HCT116 (cell line): ENCODE data around the gene TAF1B. TPM values are rescaled to one million over a fixed set of nuclear protein-coding genes. Genes with fewer than 3 reads are reported as not detected.

Source experiments
- ATAC-seq: fragments of 200-7000 bp; cut with Tn5 transposase; 2 replicates; pipeline ENCODE4 v1.9.1; 2020; ENCODE audit warnings: mild to moderate bottlenecking, moderate library complexity
- BruUV-seq: library from RNA; stranded (reverse); fragments of 400-500 nt; replicated peaks from 2 replicates; lab custom pipeline; 2021; lab: Mats Ljungman, UMichigan
- CTCF ChIA-PET: fragments of 300-600 bp; sonication (Branson Sonifier 250); formaldehyde crosslinking; loops from one replicate; lab custom pipeline; 2021; ENCODE audit warnings: antibody characterized with exemption; lab: Charles Lee
- POLR2A ChIA-PET: fragments of 300-600, 350-600 bp; sonication (Branson Sonifier 250); formaldehyde crosslinking; loops from one replicate; lab custom pipeline; 2021; ENCODE audit warnings: antibody characterized with exemption; lab: Charles Lee
- RAD21 ChIA-PET, 2 experiments: fragments of 300-600 bp; sonication (Branson Sonifier 250); formaldehyde crosslinking; loops; one replicate each; lab custom pipeline; 2023; ENCODE audit warnings: low total read pairs in 2 of 2; ENCODE audit not compliant: uncharacterized antibody in 2 of 2, unreplicated experiment in 2 of 2, low non-redundant PET in 1 of 2; lab: Charles Lee
- DNase-seq: peaks from one replicate; pipeline ENCODE4 v3.0.0-alpha.2; 2010; ENCODE audit warnings: low read depth, low spot score
- H2AFZ ChIP-seq: fragments of 200-600 bp; shearing (Covaris generic), sonication (generic); 2 replicates; pipeline ENCODE4 v1.6.1; 2017; ENCODE audit warnings: low read depth, mixed run types, mixed read lengths, antibody characterized with exemption, low read length; ENCODE audit not compliant: poor library complexity, severe bottlenecking
- H3K27ac ChIP-seq: 2 replicates; pipeline ENCODE4 v1.5.1; 2012; ENCODE audit warnings: low read depth, low read length
- H3K27me3 ChIP-seq: fragments of 200-600 bp; sonication (generic); 2 replicates; pipeline ENCODE4 v1.6.1; 2016; ENCODE audit warnings: mixed run types, low read length, mixed read lengths; ENCODE audit not compliant: insufficient read depth
- H3K36me3 ChIP-seq, 2 experiments: fragments of 200-500 bp in 1 of 2; fragments of 200-600 bp in 1 of 2; sonication (Bioruptor generic) in 1 of 2; sonication (generic) in 1 of 2; 2 replicates each; pipeline versions ENCODE4 v1.5.1 to v1.6.1; 2014 to 2016; ENCODE audit warnings: low read length in 2 of 2, inconsistent platforms in 1 of 2, mixed read lengths in 1 of 2, mixed run types in 1 of 2; ENCODE audit not compliant: insufficient read depth in 2 of 2, control insufficient read depth in 1 of 2
- H3K4me1 ChIP-seq, 2 experiments: fragments of 200-600 bp in 1 of 2; sonication (generic) in 1 of 2; 2 replicates each; pipeline versions ENCODE4 v1.5.1 to v1.6.1; 2012 to 2017; ENCODE audit warnings: low read length in 2 of 2, inconsistent platforms in 1 of 2, mild to moderate bottlenecking in 1 of 2, mixed read lengths in 1 of 2, mixed run types in 1 of 2, moderate library complexity in 1 of 2; ENCODE audit not compliant: insufficient read depth in 2 of 2, control insufficient read depth in 1 of 2
- H3K4me2 ChIP-seq: fragments of 200-600 bp; sonication (generic); 2 replicates; pipeline ENCODE4 v1.6.1; 2017; ENCODE audit warnings: mixed run types, low read length, mixed read lengths
- H3K4me3 ChIP-seq, 2 experiments: fragments of 200-600 bp in 1 of 2; sonication (generic) in 1 of 2; replicated peaks in 1 of 2; 2 replicates each; pipeline ENCODE4 v1.5.1; 2011 to 2016; ENCODE audit warnings: low read length in 2 of 2, control low read depth in 1 of 2, low read depth in 1 of 2, mild to moderate bottlenecking in 1 of 2, mixed read lengths in 1 of 2, mixed run types in 1 of 2
- H3K79me2 ChIP-seq: fragments of 200-600 bp; sonication (generic); 2 replicates; pipeline ENCODE4 v1.6.1; 2017; ENCODE audit warnings: mild to moderate bottlenecking, mixed run types, low read length, moderate library complexity, mixed read lengths; ENCODE audit not compliant: insufficient read depth
- H3K9ac ChIP-seq: fragments of 200-600 bp; sonication (generic); 2 replicates; pipeline ENCODE4 v1.6.1; 2016; ENCODE audit warnings: low read length, mixed read lengths
- H3K9me2 ChIP-seq: fragments of 200-600 bp; sonication (generic), shearing (Covaris generic); 2 replicates; pipeline ENCODE4 v1.6.1; 2017; ENCODE audit warnings: mixed run types, mild to moderate bottlenecking, moderate library complexity; ENCODE audit not compliant: insufficient read depth
- H3K9me3 ChIP-seq, 2 experiments: fragments of 200-500 bp in 1 of 2; fragments of 200-600 bp in 1 of 2; sonication (Bioruptor generic) in 1 of 2; sonication (generic) in 1 of 2; 2 replicates each; pipeline ENCODE4 v1.6.1; 2014 to 2017; ENCODE audit warnings: low read length in 2 of 2, mixed read lengths in 2 of 2, inconsistent platforms in 1 of 2, low read depth in 1 of 2, mild to moderate bottlenecking in 1 of 2, mixed run types in 1 of 2, moderate library complexity in 1 of 2; ENCODE audit not compliant: control insufficient read depth in 1 of 2, insufficient read depth in 1 of 2
- H4K20me1 ChIP-seq: fragments of 200-600 bp; sonication (generic), shearing (Covaris generic); 2 replicates; pipeline ENCODE4 v1.6.1; 2017; ENCODE audit warnings: mixed run types, mild to moderate bottlenecking, moderate library complexity; ENCODE audit not compliant: insufficient read depth
- CBX3 ChIP-seq: IDR thresholded peaks from 2 replicates; pipeline ENCODE4 v1.6.1; 2012; ENCODE audit warnings: low read depth
- CEBPB ChIP-seq: IDR thresholded peaks from 2 replicates; pipeline ENCODE4 v1.6.1; 2012; ENCODE audit warnings: low read depth
- EGR1 ChIP-seq: IDR thresholded peaks from 2 replicates; pipeline ENCODE4 v1.6.1; 2012; ENCODE audit warnings: low read depth
- EZH2 ChIP-seq: fragments of 200-600 bp; sonication (generic); IDR thresholded peaks from 2 replicates; pipeline ENCODE4 v1.6.1; 2017; ENCODE audit warnings: antibody characterized with exemption, mixed run types
- POLR2AphosphoS5 ChIP-seq: IDR thresholded peaks from 2 replicates; pipeline ENCODE4 v1.6.1; 2011; ENCODE audit warnings: mild to moderate bottlenecking, low read depth, low read length, moderate library complexity
- YY1 ChIP-seq: IDR thresholded peaks from 2 replicates; pipeline ENCODE4 v1.6.1; 2011; ENCODE audit warnings: low read length, low read depth, moderate library complexity, mild to moderate bottlenecking; ENCODE audit not compliant: insufficient replicate concordance; ENCODE audit errors: extremely low read depth
- ZNF274 ChIP-seq: fragments of 200-500 bp; sonication (Bioruptor generic); IDR thresholded peaks from 2 replicates; pipeline ENCODE4 v1.6.1; 2014; ENCODE audit warnings: mild to moderate bottlenecking, low read depth, low read length, inconsistent platforms
- intact Hi-C: fragments of 100-400 bp; cut with micrococcal nuclease; formaldehyde crosslinking; loops from 2 replicates; pipeline ENCODE4 v1.10.0; 2022
- total RNA-seq: library from RNA; stranded (reverse); gene quantifications from one replicate; pipeline ENCODE4 v1.2.1, GENCODE V29; 2021; ENCODE audit not compliant: unreplicated experiment
- TF ChIP-seq, protein P1 (sequence below): IDR thresholded peaks from 2 replicates; pipeline ENCODE4 v1.6.1; 2012

TAF1B gene
- total RNA-seq, 1 experiment from 2014 or later: 27.9 TPM

DNA sequence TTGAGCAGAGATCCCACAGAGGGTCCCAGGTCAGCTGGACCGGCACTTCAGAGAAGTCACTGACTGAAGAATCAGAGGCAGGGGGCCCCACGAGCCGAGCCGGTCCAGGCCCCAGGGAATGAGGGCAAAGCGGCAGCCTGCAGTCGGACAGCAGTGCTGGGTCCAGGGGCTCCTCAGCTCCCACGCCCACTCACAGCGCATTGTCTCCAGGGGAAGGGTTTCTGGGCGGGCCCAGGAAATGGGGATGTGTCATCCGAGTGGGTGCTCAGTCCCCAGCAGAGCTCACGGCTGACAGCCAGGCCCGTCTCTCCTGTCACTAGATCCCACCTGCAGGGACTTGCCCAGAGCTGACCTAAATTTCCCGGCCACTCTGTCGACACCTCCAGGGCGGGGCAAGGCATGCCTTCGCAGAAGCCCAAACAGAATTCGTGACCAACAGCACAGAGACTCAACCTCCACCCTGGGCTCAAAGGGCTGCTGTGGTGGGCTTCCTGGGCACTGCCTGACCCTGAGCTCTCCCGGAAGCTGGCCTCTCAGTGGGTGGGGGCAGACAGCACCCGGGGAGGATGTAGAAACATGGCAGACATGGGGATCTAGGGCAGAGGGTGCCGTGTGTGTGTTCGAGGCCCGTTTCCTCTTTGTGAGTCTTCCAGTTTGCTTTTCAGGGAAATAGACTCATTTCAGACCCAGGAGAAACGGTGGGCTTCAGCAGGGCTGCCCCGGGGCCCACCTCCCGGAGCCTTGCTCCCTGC is 42.1 kb upstream of the TAF1B start:
- DNase-seq (no peak), ATAC-seq (peak; percentile 56)
- H3K36me3 ChIP-seq: no peaks in the 10 kb centered on the region
- peak overlapping the region; percentile 23 to 35; a peak in 3 of 4 replicates for H3K4me3 ChIP-seq
- H3K4me1 ChIP-seq: peaks cover 31 to 48% of the 10 kb centered on the region in 2 experiments
- POLR2A ChIA-PET: interaction anchor here (0.7 to 1.1 kb wide), 3 partner anchors 13 to 647 kb away, joined by 3 to 4 read pairs (median 3); partner anchors contain the start of genes ODC1 and TAF1B
- intact Hi-C loops: loop anchor here (2.0 kb wide), 1 partner anchor 320 kb away; no protein-coding TSS in a partner anchor
- peak; percentile 40 for TF ChIP-seq YY1
- peak; percentile 61 for TF ChIP-seq POLR2AphosphoS5
- TF ChIP-seq CEBPB: no peak
- no peak for TF ChIP-seq EZH2
- TF ChIP-seq ZNF274: no peak
- no peak for TF ChIP-seq EGR1
- no peaks in the 10 kb centered on the region for H3K9me2 ChIP-seq
- peak overlapping the region; percentile 71 for H2AFZ ChIP-seq
- no peaks in the 10 kb centered on the region for H3K27me3 ChIP-seq
- H3K79me2 ChIP-seq: no peaks in the 10 kb centered on the region
- RAD21 ChIA-PET: no interaction called here
- peak overlapping the region; percentile 75 for H3K27ac ChIP-seq
- peak overlapping the region; percentile 81 for H3K4me2 ChIP-seq
- BruUV-seq: no TSS peak
- H4K20me1 ChIP-seq: no peaks in the 10 kb centered on the region
- CTCF ChIA-PET: interaction anchor here (0.7 to 3.7 kb wide), 13 partner anchors 11 to 634 kb away, joined by 3 to 36 read pairs (median 4); partner anchors contain the start of gene TAF1B
- H3K9ac ChIP-seq: peak overlapping the region; percentile 53
- H3K9me3 ChIP-seq: no peaks in the 10 kb centered on the region

DNA sequence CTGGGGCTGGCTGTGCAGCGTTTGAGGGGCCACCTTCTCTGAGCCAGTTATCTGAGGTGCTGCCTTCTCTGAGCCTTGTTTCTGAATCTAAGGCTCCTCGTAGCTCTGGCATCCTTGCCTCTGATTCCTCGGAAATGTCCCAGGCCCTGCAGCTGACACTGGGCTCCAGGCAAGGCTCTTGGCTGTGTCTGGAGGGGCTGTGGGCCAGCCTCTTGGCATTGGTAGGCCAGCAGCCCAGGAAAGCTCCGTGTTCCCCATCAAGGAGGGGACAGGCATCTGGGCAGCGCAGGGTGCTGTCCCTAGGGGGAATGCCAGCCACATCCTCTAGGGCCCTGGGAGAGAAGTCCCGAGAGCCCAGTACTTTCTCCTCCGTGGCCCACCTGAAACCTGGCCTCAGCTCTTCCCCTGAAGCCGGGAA is 40.7 kb upstream of the TAF1B start:
- intact Hi-C loops: no loop called here
- Histone ChIP-seq H3K36me3 (no peaks in the 10 kb centered on the region), H2AFZ (peak overlapping the region; percentile 86), H4K20me1 (no peaks in the 10 kb centered on the region), H3K4me3 (no peak overlapping the region; a peak in 1 of 4 replicates), H3K27me3 (no peaks in the 10 kb centered on the region), H3K4me1 (peaks cover 31 to 48% of the 10 kb centered on the region in 2 experiments)
- ChIA-PET POLR2A (interaction anchor here (1.1 kb wide), 1 partner anchor 11 kb away, joined by 3 read pairs; no protein-coding TSS in a partner anchor), RAD21 (no interaction called here)
- no peak for ATAC-seq
- TF ChIP-seq CBX3 (no peak), ZNF274 (no peak)
- TF ChIP-seq, protein P1, sequence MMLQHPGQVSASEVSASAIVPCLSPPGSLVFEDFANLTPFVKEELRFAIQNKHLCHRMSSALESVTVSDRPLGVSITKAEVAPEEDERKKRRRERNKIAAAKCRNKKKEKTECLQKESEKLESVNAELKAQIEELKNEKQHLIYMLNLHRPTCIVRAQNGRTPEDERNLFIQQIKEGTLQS: no peak
- TF ChIP-seq, all 23 proteins: peak for 0
- Histone ChIP-seq H3K9me3 (no peaks in the 10 kb centered on the region), H3K79me2 (no peaks in the 10 kb centered on the region), H3K27ac (peak overlapping the region; percentile 75), H3K4me2 (peak overlapping the region; percentile 81), H3K9me2 (no peaks in the 10 kb centered on the region), H3K9ac (peak overlapping the region; percentile 53; the same call in 1 of the 2 replicates)
- CTCF ChIA-PET: interaction anchor here (1.3 kb wide), 1 partner anchor 11 kb away, joined by 3 read pairs; no protein-coding TSS in a partner anchor
- no TSS peak for BruUV-seq
- DNase-seq: no peak
